IPS DF 19.7 (cell line): ENCODE results near the gene GRM8.

Experiments
- DNase-seq: peaks from one replicate; pipeline ENCODE4 v3.0.0-alpha.2; 2013; ENCODE audit warnings: low read depth, low spot score

GRM8 gene

GRCh38 chr7:126529833-126530232 lies 722.9 kb downstream of the GRM8 start:
- DNase-seq, result no peak

DNA sequence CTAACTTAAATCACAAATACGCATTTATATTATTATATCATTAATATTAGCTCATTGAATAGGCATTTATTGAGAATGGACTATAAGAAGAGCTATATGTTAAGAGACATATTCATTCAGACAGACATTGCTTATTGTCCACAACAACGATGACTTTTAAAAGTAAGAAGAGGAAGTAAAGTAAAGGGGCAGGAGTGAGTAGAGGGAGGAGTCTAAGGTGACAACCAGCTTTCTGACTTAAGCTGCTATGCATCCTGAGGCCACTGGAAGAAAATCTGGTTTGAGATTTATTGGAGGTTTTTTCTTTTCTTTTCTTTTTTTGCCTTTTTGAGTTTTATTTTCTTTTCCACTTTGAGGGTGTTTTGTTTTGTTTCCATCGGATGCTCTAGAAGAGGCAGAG lies 723.5 kb downstream of the GRM8 start:
- DNase-seq, result no peak

DNA sequence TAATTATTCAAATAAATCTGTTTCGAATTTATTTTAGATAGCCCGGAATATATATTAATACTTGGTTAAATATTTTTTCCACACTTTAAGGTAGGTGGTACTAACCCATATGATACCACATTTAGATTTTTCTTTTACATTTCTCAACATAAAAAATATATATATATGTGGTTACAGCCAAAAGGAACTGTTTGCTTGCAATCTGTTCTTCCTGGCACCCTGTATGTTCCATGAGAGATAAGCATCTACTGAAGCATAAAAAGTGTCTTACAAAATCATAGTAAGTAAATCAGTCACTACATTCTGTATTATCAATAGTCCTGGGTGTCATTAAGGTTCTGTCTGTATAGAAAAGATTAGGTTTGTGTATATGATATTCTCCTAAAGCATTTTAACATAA lies 726.8 kb downstream of the GRM8 start:
- no peak for DNase-seq

DNA sequence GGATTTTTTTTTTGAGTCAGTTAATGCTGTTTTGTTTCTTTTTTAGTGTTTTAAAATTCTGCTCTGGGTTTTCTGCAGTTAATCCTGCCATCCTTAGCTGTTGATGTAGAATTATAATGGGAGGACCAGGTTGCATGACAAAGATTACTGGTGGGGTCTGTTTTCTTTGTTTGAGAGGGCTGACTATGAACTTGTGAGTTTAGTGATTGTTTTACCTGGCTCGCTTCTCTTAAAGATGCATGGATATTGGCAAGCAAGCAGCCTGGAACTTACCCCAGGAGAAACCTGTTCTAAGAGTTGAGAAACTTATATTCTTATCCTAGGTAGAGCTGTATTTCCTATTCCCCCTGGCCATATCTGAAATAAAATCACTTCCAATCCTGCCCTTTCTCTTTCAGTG lies 727.8 kb downstream of the GRM8 start:
- DNase-seq, result peak; percentile 3

- DNase-seq, result no peak
These were observed 741.7 kb downstream of the GRM8 start for GRCh38 chr7:126511046-126511445.

GRCh38 chr7:126501617-126502016 lies 751.1 kb downstream of the GRM8 start:
- no peak for DNase-seq

DNA sequence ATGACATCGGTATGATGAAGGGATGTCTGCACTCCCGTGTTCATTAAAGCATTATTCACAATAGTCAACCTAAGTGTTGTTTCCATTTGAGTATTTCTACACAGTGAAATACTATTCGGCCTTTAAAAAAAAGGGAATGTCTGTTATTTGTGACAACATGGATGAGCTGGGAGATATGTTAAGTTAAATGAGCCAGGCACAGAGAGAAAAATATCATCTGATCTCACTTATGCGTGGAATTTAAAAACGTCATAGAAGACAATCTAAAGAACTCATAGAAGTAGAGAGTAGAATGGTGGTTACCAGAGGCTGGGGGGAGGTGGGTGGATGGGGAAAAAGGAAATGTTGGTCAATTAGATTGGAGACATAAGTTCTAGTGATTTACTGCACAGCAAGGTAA lies 753.3 kb downstream of the GRM8 start:
- no peak for DNase-seq

DNA sequence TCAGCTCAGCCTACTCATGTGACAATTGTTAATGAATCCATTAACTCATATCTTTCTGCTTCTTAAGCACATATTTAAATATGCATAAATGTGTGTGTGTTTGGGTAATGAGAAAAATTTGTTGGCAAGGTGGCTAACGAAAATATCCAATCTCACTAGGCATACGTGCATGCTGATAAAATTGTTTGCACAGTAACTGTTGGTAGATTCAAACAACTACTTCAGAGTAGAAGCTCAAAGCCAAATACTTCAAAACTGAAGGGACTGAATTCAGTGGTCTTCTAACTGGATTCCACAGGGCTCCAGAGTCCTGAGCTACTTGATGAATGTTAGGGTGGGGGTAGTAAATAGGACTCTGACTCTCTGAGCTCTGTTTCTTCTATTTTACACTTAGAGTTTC lies 757.0 kb downstream of the GRM8 start:
- no peak for DNase-seq

DNA sequence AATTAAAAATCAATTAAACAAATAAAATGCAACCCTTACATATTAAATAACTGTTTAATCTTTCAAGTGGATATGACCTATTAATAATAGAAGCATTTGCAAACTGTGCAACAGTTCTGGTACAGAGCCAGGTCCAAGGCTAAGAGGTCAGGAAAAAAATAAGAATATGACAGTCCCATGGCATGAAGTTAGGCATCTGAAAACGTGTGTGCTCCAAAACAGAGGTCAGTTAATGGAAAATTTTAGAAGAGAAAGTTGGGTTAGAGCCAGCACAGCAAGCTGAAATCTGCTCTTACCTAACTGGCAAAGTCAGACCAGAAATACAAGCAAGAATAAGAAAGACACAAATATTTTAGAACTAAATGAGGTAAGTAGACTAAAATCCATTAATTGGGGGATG lies 757.7 kb downstream of the GRM8 start:
- no peak for DNase-seq

DNA sequence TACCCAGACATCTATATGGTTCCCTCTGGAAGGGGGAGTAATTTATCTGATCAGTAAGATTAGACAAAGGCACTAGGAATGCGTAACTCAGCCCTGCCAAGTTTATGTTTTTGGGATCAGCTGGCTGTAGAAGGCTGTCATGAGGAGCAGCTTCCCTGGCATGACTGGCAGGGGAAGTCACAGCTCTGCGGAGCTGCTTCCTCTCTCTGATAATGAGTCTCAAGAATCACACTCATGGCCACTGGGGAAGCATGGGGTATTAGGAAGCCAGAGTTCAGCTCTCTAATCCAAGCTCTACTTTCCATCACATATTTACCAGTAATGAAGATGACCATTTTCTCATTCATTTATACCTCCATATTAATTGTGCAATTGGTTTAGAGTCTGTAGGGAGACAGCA lies 758.9 kb downstream of the GRM8 start:
- no peak for DNase-seq

DNA sequence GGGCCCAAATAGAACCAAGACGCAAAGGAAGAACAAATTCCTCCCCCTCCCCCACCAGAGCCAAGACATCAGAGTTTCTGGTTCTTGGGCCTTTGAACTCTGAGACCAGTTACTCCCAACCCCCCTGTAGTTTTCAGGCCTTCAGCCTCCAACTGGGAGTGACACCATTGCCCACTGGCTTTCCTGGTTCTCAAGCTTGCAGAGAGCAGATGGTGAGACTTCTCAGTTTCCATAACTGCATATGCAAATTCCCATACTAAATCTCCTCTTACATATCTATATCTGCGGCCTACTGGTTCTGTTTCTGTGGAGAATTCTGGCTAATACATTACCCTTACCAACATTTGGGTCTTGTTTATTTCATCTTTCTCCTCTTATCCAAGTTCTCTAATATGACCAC lies 762.9 kb downstream of the GRM8 start:
- peak; percentile 2 for DNase-seq

- DNase-seq, result no peak
These were observed 764.9 kb downstream of the GRM8 start for GRCh38 chr7:126487728-126488442.

- no peak for DNase-seq
These were observed 765.9 kb downstream of the GRM8 start for GRCh38 chr7:126486806-126487205.

DNA sequence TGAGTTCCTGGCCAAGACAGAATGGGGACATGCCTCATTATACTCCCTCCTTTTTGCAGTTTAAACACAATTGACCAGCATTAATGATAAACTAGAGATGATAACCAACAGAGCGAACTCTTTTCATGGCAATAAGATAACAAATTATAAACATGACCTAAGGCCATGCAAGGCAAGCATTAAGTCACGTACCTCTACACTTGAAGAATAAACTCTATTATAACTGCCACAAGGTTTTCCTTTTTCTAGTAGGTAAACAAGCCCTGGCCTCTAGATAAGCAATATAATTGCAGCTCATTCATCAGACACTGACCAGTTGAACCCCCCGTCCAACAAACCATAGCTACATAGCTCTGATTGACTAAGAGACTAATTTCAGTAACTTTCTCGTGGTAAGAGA lies 767.0 kb downstream of the GRM8 start:
- DNase-seq, result no peak

GRCh38 chr7:126483972-126484371 lies 768.8 kb downstream of the GRM8 start:
- no peak for DNase-seq

DNA sequence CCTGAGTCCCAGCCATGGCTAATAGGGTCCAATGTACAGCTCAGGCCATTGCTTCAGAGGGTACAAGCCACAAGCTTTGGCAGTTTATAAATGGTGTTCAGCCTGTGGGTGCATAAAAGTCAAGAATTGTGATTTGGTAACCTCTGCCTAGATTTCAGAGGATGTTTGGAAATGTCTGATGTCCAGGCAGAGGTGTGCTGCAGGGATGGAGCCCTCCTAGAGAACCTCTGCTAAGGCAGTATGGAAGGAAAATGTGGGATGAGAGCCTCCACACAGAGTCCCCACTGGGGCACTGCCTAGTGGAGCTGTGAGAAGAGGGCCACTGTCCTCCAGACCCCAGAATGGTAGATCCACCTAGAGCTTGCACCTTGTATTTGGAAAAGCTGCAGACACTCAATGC lies 779.9 kb downstream of the GRM8 start:
- DNase-seq, result no peak

DNA sequence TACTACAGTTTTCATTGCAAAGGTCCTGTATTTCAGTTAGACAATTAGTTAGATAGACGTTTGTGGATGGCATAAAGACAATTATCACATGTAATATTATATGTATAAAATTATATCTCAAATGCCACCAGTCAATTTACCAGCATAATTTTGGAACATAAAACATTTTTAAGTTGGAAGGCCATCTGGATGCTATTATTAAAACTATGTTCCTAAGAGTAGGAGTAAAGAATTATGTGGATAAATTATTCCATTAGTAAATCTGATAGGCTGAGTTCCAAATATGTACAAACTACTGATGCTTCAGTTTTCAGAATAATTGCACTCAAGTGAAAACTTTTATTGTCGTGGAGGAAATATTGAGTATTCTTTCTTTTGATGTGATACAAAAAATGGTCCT lies 790.3 kb downstream of the GRM8 start:
- DNase-seq, result no peak

DNA sequence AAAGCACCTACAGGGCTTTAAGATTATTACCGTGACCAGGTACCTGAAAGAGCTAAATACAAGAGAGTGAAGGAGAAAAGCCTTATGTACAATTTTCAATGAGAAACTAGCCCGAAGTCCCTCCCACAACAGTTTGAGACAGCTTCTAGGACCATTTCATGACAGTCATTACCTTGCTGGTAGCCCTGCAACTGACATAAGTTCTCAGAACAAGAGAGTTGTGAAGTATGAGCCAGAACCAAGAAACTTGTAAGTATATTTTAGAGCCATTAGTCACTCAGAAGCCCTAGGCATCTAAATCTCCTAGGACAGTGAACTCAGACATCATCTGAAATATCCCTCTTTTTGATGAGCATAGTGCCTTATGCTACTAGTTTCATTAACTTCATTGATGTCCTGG lies 792.1 kb downstream of the GRM8 start:
- no peak for DNase-seq

GRCh38 chr7:126453104-126453503 lies 799.6 kb downstream of the GRM8 start:
- DNase-seq, result no peak

GRCh38 chr7:126450269-126450671 lies 802.5 kb downstream of the GRM8 start:
- DNase-seq, result no peak

- DNase-seq, result no peak
These were observed 803.0 kb downstream of the GRM8 start for GRCh38 chr7:126449611-126450268.

- no peak for DNase-seq
These were observed 804.8 kb downstream of the GRM8 start for GRCh38 chr7:126447984-126448383.

- no peak for DNase-seq
These were observed 806.8 kb downstream of the GRM8 start for GRCh38 chr7:126445991-126446390.

GRCh38 chr7:126443951-126444350 lies 808.8 kb downstream of the GRM8 start:
- DNase-seq, result no peak
